Lower lobe of right lung (tissue), 2 donors: ENCODE results near the gene NOS2. TPM values are rescaled to one million over a fixed set of nuclear protein-coding genes. Genes with fewer than 3 reads are reported as not detected.
A peak's percentile ranks its signal among the peaks of the same experiment; 100 is the strongest.
"Not testable (repeated sequence)": the region's sequence is repeated elsewhere in the genome, so short reads cannot be mapped to it uniquely, and the experiment has no call there.

Source experiments
- ATAC-seq, 2 donors: fragments of 200-7000 bp; cut with Tn5 transposase; one replicate each; pipeline ENCODE4 v1.9.1; 2020 to 2022; ENCODE audit warnings: mild to moderate bottlenecking in 2 of 2, moderate library complexity in 2 of 2
- DNase-seq: peaks from one replicate; pipeline ENCODE4 v3.0.0-alpha.2; 2020
- H3K27ac ChIP-seq: fragments of 200-600 bp; one replicate; pipeline ENCODE4 v1.8.0; 2022
- H3K27me3 ChIP-seq: fragments of 200-600 bp; one replicate; pipeline ENCODE4 v1.8.0; 2022; ENCODE audit warnings: low read depth
- H3K36me3 ChIP-seq: fragments of 200-600 bp; one replicate; pipeline ENCODE4 v1.8.0; 2022; ENCODE audit warnings: mild to moderate bottlenecking
- H3K4me1 ChIP-seq: fragments of 200-600 bp; one replicate; pipeline ENCODE4 v1.8.0; 2022
- H3K4me3 ChIP-seq: fragments of 200-600 bp; one replicate; pipeline ENCODE4 v1.8.0; 2022; ENCODE audit warnings: mild to moderate bottlenecking
- H3K9me3 ChIP-seq: fragments of 200-600 bp; one replicate; pipeline ENCODE4 v1.8.0; 2022
- intact Hi-C: fragments of 100-400 bp; cut with DNase I; formaldehyde crosslinking; loops from one replicate; pipeline ENCODE4 v1.11.0; 2022
- total RNA-seq: library from RNA; stranded (reverse); fragmentation: NEBNext Ultra II Directional; extraction: Animal tissue kit (Norgen Biotek cat#: 25700); gene quantifications from one replicate; pipeline ENCODE4 v1.2.1, GENCODE V29; 2021
- TF ChIP-seq, protein P1 (sequence below): fragments of 200-600 bp; IDR thresholded peaks from one replicate; pipeline ENCODE4 v1.8.0; 2022; ENCODE audit warnings: antibody characterized with exemption, mild to moderate bottlenecking
- donor health status: DM: no; HTN: yes; CAD: no; lungs with severe emphysema.

The NOS2 gene
- total RNA-seq, 1 donor from 2014 or later, result 0.38 TPM

DNA sequence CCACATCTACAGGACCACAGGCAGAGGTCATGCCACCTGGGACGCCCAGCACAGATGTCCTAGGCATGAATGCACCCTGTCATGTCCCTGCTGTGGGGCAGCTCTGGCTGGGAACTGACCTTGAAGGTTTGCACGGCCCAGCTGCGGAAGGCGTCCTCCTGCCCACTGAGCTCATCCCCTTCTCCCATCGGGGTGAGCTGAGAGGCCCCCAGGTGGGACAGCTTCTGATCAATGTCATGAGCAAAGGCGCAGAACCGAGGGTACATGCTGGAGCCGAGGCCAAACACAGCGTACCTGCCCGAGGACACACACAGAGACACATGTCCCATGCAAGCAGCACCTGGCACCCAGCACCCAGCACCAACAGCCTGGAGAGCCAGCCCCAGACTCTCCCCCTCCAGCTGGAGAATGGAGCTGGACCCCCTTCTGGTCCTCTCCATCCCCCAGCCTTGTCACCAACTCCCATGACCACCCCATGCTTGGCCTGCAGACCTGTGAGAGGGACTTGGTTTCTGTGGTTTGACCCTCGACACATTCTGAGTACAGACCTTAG lies 31.4 kb downstream of the NOS2 start:
- TF ChIP-seq, protein P1, sequence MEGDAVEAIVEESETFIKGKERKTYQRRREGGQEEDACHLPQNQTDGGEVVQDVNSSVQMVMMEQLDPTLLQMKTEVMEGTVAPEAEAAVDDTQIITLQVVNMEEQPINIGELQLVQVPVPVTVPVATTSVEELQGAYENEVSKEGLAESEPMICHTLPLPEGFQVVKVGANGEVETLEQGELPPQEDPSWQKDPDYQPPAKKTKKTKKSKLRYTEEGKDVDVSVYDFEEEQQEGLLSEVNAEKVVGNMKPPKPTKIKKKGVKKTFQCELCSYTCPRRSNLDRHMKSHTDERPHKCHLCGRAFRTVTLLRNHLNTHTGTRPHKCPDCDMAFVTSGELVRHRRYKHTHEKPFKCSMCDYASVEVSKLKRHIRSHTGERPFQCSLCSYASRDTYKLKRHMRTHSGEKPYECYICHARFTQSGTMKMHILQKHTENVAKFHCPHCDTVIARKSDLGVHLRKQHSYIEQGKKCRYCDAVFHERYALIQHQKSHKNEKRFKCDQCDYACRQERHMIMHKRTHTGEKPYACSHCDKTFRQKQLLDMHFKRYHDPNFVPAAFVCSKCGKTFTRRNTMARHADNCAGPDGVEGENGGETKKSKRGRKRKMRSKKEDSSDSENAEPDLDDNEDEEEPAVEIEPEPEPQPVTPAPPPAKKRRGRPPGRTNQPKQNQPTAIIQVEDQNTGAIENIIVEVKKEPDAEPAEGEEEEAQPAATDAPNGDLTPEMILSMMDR, result no peak
- intact Hi-C loops, result no loop called here
- no peak for DNase-seq
- ATAC-seq, result no peak
- Histone ChIP-seq H3K36me3 (no peaks in the 10 kb centered on the region), H3K4me1 (no peaks in the 10 kb centered on the region), H3K4me3 (no peak overlapping the region), H3K27me3 (no peaks in the 10 kb centered on the region), H3K9me3 (no peaks in the 10 kb centered on the region), H3K27ac (no peak overlapping the region)

DNA sequence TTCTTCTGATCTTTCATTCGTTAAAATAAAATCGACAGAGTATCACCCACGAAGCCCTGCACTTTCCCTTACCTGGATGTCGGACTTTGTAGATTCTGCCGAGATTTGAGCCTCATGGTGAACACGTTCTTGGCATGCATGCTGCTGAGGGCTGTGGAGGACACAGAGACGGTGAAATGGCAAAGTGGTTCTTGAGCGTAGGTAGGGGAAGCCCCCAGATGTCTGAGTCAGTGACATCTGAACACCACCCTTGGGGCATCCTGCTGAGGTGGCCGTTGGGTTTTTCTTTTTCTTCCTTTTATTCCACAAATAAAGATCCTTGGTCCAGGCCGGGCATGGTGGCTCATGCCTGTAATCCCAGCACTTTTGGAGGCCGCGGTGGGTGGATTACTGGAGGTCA lies 33.9 kb downstream of the NOS2 start:
- no peaks in the 10 kb centered on the region for H3K27me3 ChIP-seq
- H3K4me3 ChIP-seq, result no peak overlapping the region
- intact Hi-C loops, result no loop called here
- no peaks in the 10 kb centered on the region for H3K36me3 ChIP-seq
- H3K27ac ChIP-seq, result no peak overlapping the region
- TF ChIP-seq, protein P1, result no peak
- H3K4me1 ChIP-seq, result no peaks in the 10 kb centered on the region
- no peaks in the 10 kb centered on the region for H3K9me3 ChIP-seq
- DNase-seq (no peak), ATAC-seq (no peak)

DNA sequence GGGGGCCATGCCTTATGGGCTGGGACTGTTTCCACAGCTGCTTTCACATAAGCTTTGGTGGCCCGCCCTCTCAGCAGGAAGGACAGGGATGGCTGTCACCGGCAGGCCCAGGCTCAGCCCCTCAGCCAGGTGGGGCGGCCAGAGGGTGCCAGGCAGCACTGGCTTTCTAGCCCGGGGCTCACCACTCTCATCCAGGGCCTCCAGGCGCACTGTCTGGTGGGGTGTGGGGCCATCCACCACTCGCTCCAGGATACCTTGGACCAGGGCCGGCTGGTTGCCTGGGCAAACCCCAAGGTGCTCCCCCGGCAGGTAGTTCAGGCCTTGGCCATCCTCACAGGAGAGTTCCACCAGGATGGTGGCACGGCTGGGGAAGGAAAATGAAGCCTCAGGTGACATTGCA lies 35.0 kb downstream of the NOS2 start:
- intact Hi-C loops, result no loop called here
- Histone ChIP-seq H3K27ac (no peak overlapping the region), H3K27me3 (no peaks in the 10 kb centered on the region), H3K4me1 (no peaks in the 10 kb centered on the region), H3K36me3 (no peaks in the 10 kb centered on the region), H3K4me3 (no peak overlapping the region), H3K9me3 (no peaks in the 10 kb centered on the region)
- TF ChIP-seq, protein P1, result no peak
- no peak for DNase-seq
- ATAC-seq, result no peak

DNA sequence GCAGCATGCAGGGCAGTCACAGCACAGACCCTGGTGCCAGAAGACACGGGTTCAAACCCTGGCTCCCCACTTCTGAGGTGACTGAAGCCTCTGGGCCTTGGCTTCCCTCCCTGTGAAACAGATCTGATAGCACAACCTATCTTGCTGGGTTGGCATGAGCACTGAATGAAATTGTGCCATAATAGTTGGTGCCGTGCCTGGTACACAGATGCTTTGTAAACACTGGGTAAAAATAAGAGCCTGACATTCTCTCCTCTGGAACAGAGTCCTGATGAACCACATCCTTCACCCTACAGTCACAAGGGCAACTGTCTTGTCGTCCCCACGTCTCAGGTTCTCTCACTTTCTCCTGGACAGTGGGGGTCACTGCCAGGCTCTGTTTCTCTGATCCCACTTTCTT lies 35.7 kb downstream of the NOS2 start:
- Histone ChIP-seq H3K9me3 (no peaks in the 10 kb centered on the region), H3K36me3 (no peaks in the 10 kb centered on the region), H3K27me3 (no peaks in the 10 kb centered on the region), H3K27ac (no peak overlapping the region), H3K4me1 (no peaks in the 10 kb centered on the region), H3K4me3 (no peak overlapping the region)
- no peak for DNase-seq
- ATAC-seq, result no peak
- TF ChIP-seq, protein P1, result no peak
- intact Hi-C loops, result no loop called here

DNA sequence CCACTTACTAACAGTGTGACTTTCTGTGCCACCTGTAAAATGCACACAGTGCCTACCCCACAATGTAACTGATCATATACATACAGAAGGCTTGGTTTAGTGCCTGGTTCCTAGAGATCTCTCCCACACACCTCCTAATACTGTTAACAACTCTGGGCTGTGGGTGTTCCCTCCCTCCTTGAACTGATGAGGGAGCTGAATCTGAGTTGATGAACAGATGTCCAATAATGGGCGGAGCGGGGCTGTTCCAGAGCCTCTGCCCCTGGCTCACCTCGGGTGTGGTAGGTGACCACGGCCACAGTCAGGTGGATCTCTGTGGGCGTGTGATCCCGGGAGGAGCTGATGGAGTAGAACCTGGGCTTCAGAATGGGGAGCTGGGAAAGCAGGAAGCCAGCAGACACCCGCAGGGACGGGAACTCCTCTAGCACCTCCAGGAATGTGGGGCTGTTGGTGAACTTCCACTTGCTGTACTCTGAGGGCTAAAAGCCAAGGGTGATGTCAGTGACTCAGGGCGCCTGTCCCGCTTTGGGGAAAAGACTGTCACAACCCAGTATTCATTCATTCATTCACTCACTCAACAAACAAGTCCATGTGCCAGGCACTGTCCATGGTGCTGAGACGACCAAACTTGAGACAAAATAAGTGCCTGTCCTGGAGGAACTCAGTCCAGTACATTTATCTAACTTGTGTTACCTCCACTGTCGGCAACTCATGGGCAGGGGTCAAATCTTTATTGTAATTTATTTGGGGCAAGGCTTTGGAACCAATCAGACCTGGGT lies 37.6 kb downstream of the NOS2 start:
- DNase-seq (no peak), ATAC-seq (no peak)
- Histone ChIP-seq H3K36me3 (no peaks in the 10 kb centered on the region), H3K27me3 (no peaks in the 10 kb centered on the region), H3K4me3 (no peak overlapping the region), H3K4me1 (no peaks in the 10 kb centered on the region), H3K27ac (no peak overlapping the region), H3K9me3 (no peaks in the 10 kb centered on the region)
- intact Hi-C loops, result no loop called here
- TF ChIP-seq, protein P1, result no peak

DNA sequence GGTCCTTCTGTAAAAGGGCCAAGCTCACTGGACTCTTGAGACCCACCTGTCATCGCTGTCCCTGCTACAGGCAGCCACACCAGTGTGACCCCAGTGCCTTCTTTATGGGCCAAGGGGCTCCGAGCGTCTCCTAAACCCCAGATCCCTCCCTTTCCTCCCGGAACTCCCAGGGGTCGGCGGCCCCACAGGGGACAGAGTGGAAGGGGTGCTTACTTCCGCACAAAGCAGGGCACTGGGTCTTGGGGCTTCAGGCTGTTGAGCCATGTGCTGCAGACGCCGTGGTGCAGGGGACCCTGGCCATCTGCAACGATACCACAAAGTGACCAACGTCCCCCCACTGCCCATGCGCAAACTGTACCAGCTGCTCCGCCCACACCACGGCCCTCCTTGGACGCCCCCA lies 39.4 kb downstream of the NOS2 start:
- H3K27me3 ChIP-seq, H3K36me3 ChIP-seq, H3K4me3 ChIP-seq, H3K4me1 ChIP-seq, intact Hi-C loops, H3K9me3 ChIP-seq, DNase-seq, H3K27ac ChIP-seq: not testable (repeated sequence)
- ATAC-seq, result peak in 1 of 2 donors; percentile 4
